ENCODE results near the gene TENM4. TPM values are rescaled to one million over a fixed set of nuclear protein-coding genes. Genes with fewer than 3 reads are reported as not detected.

The TENM4 gene
- total RNA-seq, 1 donor from 2014 or later: 11.9 TPM

GRCh38 chr11:79092791-79093353 is 348.0 kb downstream of the TENM4 start:
- intact Hi-C loops (cut with DNase I): loop anchor here (10.0 kb wide), 1 partner anchor 518 kb away; the partner anchor contains the start of gene NARS2
- Histone ChIP-seq H3K4me3 (no peak overlapping the region), H3K9me3 (peaks cover 0 to 12% of the 10 kb centered on the region in 2 donors), H3K27ac (peak overlapping the region; percentile 34 to 66), H3K36me3 (no peaks in the 10 kb centered on the region), H3K27me3 (no peaks in the 10 kb centered on the region), H3K4me1 (peaks cover 0 to 4% of the 10 kb centered on the region in 2 donors)
- TF ChIP-seq CTCF (IDR thresholded peaks at IDR 0.05): no peak
- peak in 1 of 2 donors; percentile 84 for DNase-seq (ENCODE audit: low spot score in 2 of 2)

GRCh38 chr11:79090191-79090705 is 350.6 kb downstream of the TENM4 start:
- intact Hi-C loops (cut with DNase I): loop anchor here (10.0 kb wide), 1 partner anchor 515 kb away; the partner anchor contains the start of gene NARS2
- no peak for TF ChIP-seq CTCF (IDR thresholded peaks at IDR 0.05)
- Histone ChIP-seq H3K4me3 (no peak overlapping the region), H3K27me3 (no peaks in the 10 kb centered on the region), H3K4me1 (peaks cover 0 to 3% of the 10 kb centered on the region in 2 donors), H3K27ac (no peak overlapping the region), H3K36me3 (no peaks in the 10 kb centered on the region), H3K9me3 (peaks cover 0 to 12% of the 10 kb centered on the region in 2 donors)
- no peak for DNase-seq (ENCODE audit: low spot score in 2 of 2)

- Histone ChIP-seq H3K9me3 (peaks cover 0 to 12% of the 10 kb centered on the region in 2 donors), H3K4me1 (peaks cover 0 to 3% of the 10 kb centered on the region in 2 donors), H3K27me3 (no peaks in the 10 kb centered on the region), H3K27ac (no peak overlapping the region), H3K4me3 (no peak overlapping the region), H3K36me3 (no peaks in the 10 kb centered on the region)
- TF ChIP-seq CTCF (IDR thresholded peaks at IDR 0.05): no peak
- DNase-seq (ENCODE audit: low spot score in 2 of 2): no peak
- intact Hi-C loops (cut with DNase I): no loop called here
Observed at GRCh38 chr11:79089601-79090000, 351.2 kb downstream of the TENM4 start.

GRCh38 chr11:79088967-79089366 is 351.9 kb downstream of the TENM4 start:
- peaks cover 0 to 11% of the 10 kb centered on the region in 2 donors for H3K9me3 ChIP-seq
- intact Hi-C loops (cut with DNase I): no loop called here
- no peak overlapping the region for H3K4me3 ChIP-seq
- no peak overlapping the region for H3K27ac ChIP-seq
- no peak for DNase-seq (ENCODE audit: low spot score in 2 of 2)
- H3K36me3 ChIP-seq: no peaks in the 10 kb centered on the region
- H3K4me1 ChIP-seq: peaks cover 0 to 3% of the 10 kb centered on the region in 2 donors
- no peaks in the 10 kb centered on the region for H3K27me3 ChIP-seq
- TF ChIP-seq CTCF (IDR thresholded peaks at IDR 0.05): no peak

GRCh38 chr11:79087961-79088318 is 352.9 kb downstream of the TENM4 start:
- intact Hi-C loops (cut with DNase I): no loop called here
- no peak for DNase-seq (ENCODE audit: low spot score in 2 of 2)
- Histone ChIP-seq H3K27ac (no peak overlapping the region), H3K36me3 (no peaks in the 10 kb centered on the region), H3K4me3 (no peak overlapping the region), H3K9me3 (peaks cover 0 to under 1% of the 10 kb centered on the region in 2 donors), H3K4me1 (peaks cover 0 to 3% of the 10 kb centered on the region in 2 donors), H3K27me3 (no peaks in the 10 kb centered on the region)
- no peak for TF ChIP-seq CTCF (IDR thresholded peaks at IDR 0.05)
